PFSK-1 (cell line): ENCODE data around the gene ABCB1.

ENCODE experiments used
- FOXP2 ChIP-seq: optimal IDR thresholded peaks from 2 replicates; pipeline ENCODE3; 2011; ENCODE audit warnings: borderline replicate concordance, control low read depth, inconsistent platforms; ENCODE audit not compliant: insufficient read depth; ENCODE audit errors: extremely low read length, extremely low read depth
- POLR2AphosphoS5 ChIP-seq: IDR thresholded peaks from 2 replicates; pipeline ENCODE4 v1.6.1; 2012; ENCODE audit warnings: low read depth, mild to moderate bottlenecking, control low read depth, low read length, moderate library complexity
- REST ChIP-seq, 2 experiments: IDR thresholded peaks; 2 replicates each; pipeline versions ENCODE4 v1.6.1 to v1.8.0; 2011 to 2012; ENCODE audit warnings: low read depth in 2 of 2, low read length in 2 of 2, control low read depth in 1 of 2, inconsistent platforms in 1 of 2, mild to moderate bottlenecking in 1 of 2, moderate library complexity in 1 of 2; ENCODE audit not compliant: insufficient read depth in 1 of 2
- SIN3A ChIP-seq: IDR thresholded peaks from 2 replicates; pipeline ENCODE4 v1.6.1; 2012; ENCODE audit warnings: mild to moderate bottlenecking, low read length, moderate library complexity, borderline replicate concordance; ENCODE audit not compliant: insufficient read depth
- TAF1 ChIP-seq: IDR thresholded peaks from 2 replicates; pipeline ENCODE4 v1.6.1; 2012; ENCODE audit warnings: low read length, control low read depth, borderline replicate concordance; ENCODE audit not compliant: insufficient read depth

ABCB1 gene

GRCh38 chr7:87538052-87538451, 62.6 kb downstream of the ABCB1 start:
- TF ChIP-seq POLR2AphosphoS5: no peak
- TF ChIP-seq SIN3A: no peak
- TF ChIP-seq REST (IDR thresholded peaks at IDR 0.05; ENCODE audit: insufficient read depth in 1 of 2, low read depth in 2 of 2, low read length in 2 of 2): no peak
- no peak for TF ChIP-seq TAF1
- no peak for TF ChIP-seq FOXP2

- TF ChIP-seq POLR2AphosphoS5 (no peak), TAF1 (no peak), SIN3A (no peak), REST (IDR thresholded peaks at IDR 0.05; ENCODE audit: insufficient read depth in 1 of 2, low read depth in 2 of 2, low read length in 2 of 2) (no peak), FOXP2 (no peak)
These were observed 66.6 kb downstream of the ABCB1 start for GRCh38 chr7:87534072-87534471.

GRCh38 chr7:87530126-87530525, 70.6 kb downstream of the ABCB1 start:
- TF ChIP-seq FOXP2 (no peak), REST (IDR thresholded peaks at IDR 0.05; ENCODE audit: insufficient read depth in 1 of 2, low read depth in 2 of 2, low read length in 2 of 2) (no peak), TAF1 (no peak)

DNA sequence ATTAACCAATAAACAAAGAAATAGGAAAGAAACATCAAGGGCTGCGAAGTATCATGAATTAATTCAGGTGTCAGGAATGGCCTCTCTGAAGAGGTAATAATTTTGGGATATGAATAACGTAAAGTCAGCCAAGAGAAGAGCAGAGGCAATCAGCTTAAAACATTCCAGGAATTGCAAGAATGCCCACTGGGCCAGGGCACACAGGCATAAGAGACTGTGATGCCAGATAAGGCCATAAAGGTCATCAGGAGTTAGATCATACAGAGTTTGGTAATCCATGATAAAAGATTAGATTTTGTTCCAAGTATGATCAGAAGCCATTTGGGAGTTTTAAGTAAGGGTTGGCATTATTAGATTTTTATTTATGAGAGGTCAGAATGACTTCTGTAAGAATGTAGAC, 72.0 kb downstream of the ABCB1 start:
- TF ChIP-seq FOXP2: no peak
- TF ChIP-seq SIN3A: no peak
- no peak for TF ChIP-seq POLR2AphosphoS5
- TF ChIP-seq REST (IDR thresholded peaks at IDR 0.05; ENCODE audit: insufficient read depth in 1 of 2, low read depth in 2 of 2, low read length in 2 of 2): no peak
- TF ChIP-seq TAF1: no peak

- TF ChIP-seq REST (IDR thresholded peaks at IDR 0.05; ENCODE audit: insufficient read depth in 1 of 2, low read depth in 2 of 2, low read length in 2 of 2) (no peak), FOXP2 (no peak), SIN3A (no peak), TAF1 (no peak)
These were observed 81.9 kb downstream of the ABCB1 start for GRCh38 chr7:87518735-87519134.
